GM23338 (cell line): Measurements from ENCODE around the gene CIDEA. TPM values are rescaled to one million over a fixed set of nuclear protein-coding genes. Genes with fewer than 3 reads are reported as not detected.

ENCODE experiments used
- ATAC-seq: fragments of 200-7000 bp; cut with Tn5 transposase; 3 replicates; pipeline ENCODE4 v1.9.1; 2020
- DNase-seq: peaks from one replicate; pipeline ENCODE4 v3.0.0-alpha.2; 2015; ENCODE audit warnings: low spot score
- H2AFZ ChIP-seq: fragments of 200-600 bp; sonication (generic); 2 replicates; pipeline ENCODE4 v1.8.0; 2016; ENCODE audit warnings: antibody characterized with exemption, mild to moderate bottlenecking, moderate library complexity
- H3F3A ChIP-seq: fragments of 200-600 bp; sonication (generic); replicated peaks from 2 replicates; pipeline ENCODE4 v1.8.0; 2017; ENCODE audit warnings: antibody characterized with exemption, mixed run types, low read depth
- H3K27ac ChIP-seq: fragments of 200-600 bp; sonication (generic); 2 replicates; pipeline ENCODE4 v1.6.1; 2016; ENCODE audit warnings: low read depth
- H3K27me3 ChIP-seq: fragments of 200-600 bp; sonication (generic); 2 replicates; pipeline ENCODE4 v1.8.0; 2016; ENCODE audit warnings: mild to moderate bottlenecking, mixed run types, moderate library complexity; ENCODE audit not compliant: insufficient read depth
- H3K36me3 ChIP-seq: fragments of 200-600 bp; sonication (generic); 2 replicates; pipeline ENCODE4 v1.8.0; 2016; ENCODE audit warnings: mild to moderate bottlenecking; ENCODE audit not compliant: insufficient read depth
- H3K4me1 ChIP-seq: fragments of 200-600 bp; sonication (generic); 2 replicates; pipeline ENCODE4 v1.8.0; 2016; ENCODE audit warnings: mild to moderate bottlenecking, moderate library complexity; ENCODE audit not compliant: insufficient read depth
- H3K4me2 ChIP-seq: fragments of 200-600 bp; sonication (generic); 2 replicates; pipeline ENCODE4 v1.7.1; 2017; ENCODE audit warnings: mixed run types
- H3K4me3 ChIP-seq: fragments of 200-600 bp; sonication (generic); 2 replicates; pipeline ENCODE4 v1.6.1; 2016; ENCODE audit warnings: mixed run types
- H3K79me2 ChIP-seq: fragments of 200-600 bp; sonication (generic); replicated peaks from 2 replicates; pipeline ENCODE4 v1.8.0; 2017; ENCODE audit warnings: mild to moderate bottlenecking; ENCODE audit not compliant: insufficient read depth
- H3K9me2 ChIP-seq: fragments of 200-600 bp; sonication (generic); 2 replicates; pipeline ENCODE4 v1.8.0; 2017; ENCODE audit not compliant: insufficient read depth
- H4K20me1 ChIP-seq: fragments of 200-600 bp; sonication (generic); replicated peaks from 2 replicates; pipeline ENCODE4 v1.8.0; 2017; ENCODE audit warnings: mild to moderate bottlenecking; ENCODE audit not compliant: insufficient read depth
- H3K27ac Mint-ChIP-seq: 2 replicates; pipeline ENCODE4 v1.8.0; 2020; ENCODE audit warnings: inconsistent platforms, mild to moderate bottlenecking, moderate library complexity, mixed read lengths
- H3K27me3 Mint-ChIP-seq: 3 replicates; pipeline ENCODE4 v1.8.0; 2022; ENCODE audit warnings: low read depth, mild to moderate bottlenecking, moderate library complexity, mixed read lengths, inconsistent platforms; ENCODE audit not compliant: insufficient read depth, poor library complexity
- H3K36me3 Mint-ChIP-seq: 3 replicates; pipeline ENCODE4 v1.8.0; 2021; ENCODE audit warnings: low read depth, mild to moderate bottlenecking, inconsistent platforms, moderate library complexity, mixed read lengths
- H3K4me1 Mint-ChIP-seq: 3 replicates; pipeline ENCODE4 v1.8.0; 2020; ENCODE audit warnings: mild to moderate bottlenecking, inconsistent platforms, mixed read lengths
- H3K4me3 Mint-ChIP-seq: 3 replicates; pipeline ENCODE4 v1.8.0; 2021; ENCODE audit warnings: moderate library complexity, mild to moderate bottlenecking, inconsistent platforms, mixed read lengths
- H3K9me3 Mint-ChIP-seq: 3 replicates; pipeline ENCODE4 v1.8.0; 2020; ENCODE audit warnings: moderate library complexity, mild to moderate bottlenecking, inconsistent platforms, mixed read lengths
- CTCF ChIP-seq, 2 experiments: fragments of 200-600 bp in 1 of 2; sonication (generic) in 1 of 2; conservative IDR thresholded peaks; 2 replicates each; pipeline versions ENCODE4 v1.5.1 to v1.6.1; 2016 to 2017; ENCODE audit warnings: antibody characterized with exemption in 2 of 2, low read depth in 2 of 2, mild to moderate bottlenecking in 2 of 2, moderate library complexity in 1 of 2
- ETS1 ChIP-seq: IDR thresholded peaks from 2 replicates; pipeline ENCODE4 v1.6.1; 2016; ENCODE audit warnings: antibody characterized with exemption
- EZH2 ChIP-seq: fragments of 200-600 bp; sonication (generic); IDR thresholded peaks from one replicate; pipeline ENCODE4 v1.8.0; 2017; ENCODE audit warnings: antibody characterized with exemption, mild to moderate bottlenecking, low read depth; ENCODE audit not compliant: unreplicated experiment
- EZH2phosphoT487 ChIP-seq: fragments of 200-600 bp; sonication (generic); IDR thresholded peaks from one replicate; pipeline ENCODE4 v1.8.1; 2018; ENCODE audit warnings: antibody characterized with exemption; ENCODE audit not compliant: unreplicated experiment
- NANOG ChIP-seq: IDR thresholded peaks from 2 replicates; pipeline ENCODE4 v1.6.1; 2016; ENCODE audit warnings: antibody characterized with exemption, borderline replicate concordance
- REST ChIP-seq: IDR thresholded peaks from one replicate; pipeline ENCODE4 v1.6.1; 2018; ENCODE audit warnings: antibody characterized with exemption; ENCODE audit not compliant: unreplicated experiment
- ZNF114 ChIP-seq: fragments of 250-450 bp; sonication (Bioruptor Pico); IDR thresholded peaks from 2 replicates; pipeline ENCODE4 v1.5.0; 2020; ENCODE audit warnings: mild to moderate bottlenecking, moderate library complexity
- polyA plus RNA-seq: library from polyadenylated mRNA; unstranded; fragments of >200 nt; fragmentation: Nextera tagmentation; extraction: Ambion mirVana; gene quantifications from 2 replicates; pipeline ENCODE4 v1.2.1, GENCODE V29; 2016
- total RNA-seq: library from RNA; depleted of rRNA; stranded (reverse); fragments of >200 nt; shearing (Covaris generic); gene quantifications from 2 replicates; pipeline ENCODE4 v1.2.3, GENCODE V29; 2014

Gene CIDEA
- total and polyA plus RNA-seq, 2 experiments from 2014 or later: 0.45 TPM; not detected in 1

DNA sequence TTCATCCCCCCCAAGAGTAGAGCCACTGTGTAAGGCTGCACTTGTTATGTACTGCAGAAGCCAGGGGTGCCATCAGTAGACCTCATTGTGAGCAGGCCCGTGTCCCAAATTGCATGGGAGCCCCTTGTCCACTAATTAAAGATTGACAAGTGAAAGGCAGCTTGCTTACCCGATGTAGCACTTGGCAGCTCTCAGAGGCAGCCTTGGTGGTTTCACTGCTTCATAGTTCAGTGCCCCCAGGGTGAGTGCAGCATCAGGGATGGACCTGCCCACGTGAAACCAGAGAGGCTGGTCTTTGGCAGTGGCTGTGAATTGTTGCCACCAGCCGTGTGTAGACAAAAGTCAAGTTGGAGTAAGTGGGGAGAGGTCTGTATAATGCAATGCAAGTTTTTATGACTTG, 67.2 kb downstream of the CIDEA start (continued):
- TF ChIP-seq CTCF (conservative IDR thresholded peaks at IDR 0.05; ENCODE audit: low read depth in 2 of 2) (no peak), EZH2phosphoT487 (no peak), EZH2 (no peak), ETS1 (no peak), NANOG (no peak)

GRCh38 chr18:12324991-12325725, 71.0 kb downstream of the CIDEA start:
- no peaks in the 10 kb centered on the region for H3K9me3 Mint-ChIP-seq
- Histone ChIP-seq H3K79me2 (peaks cover 38% of the 10 kb centered on the region), H4K20me1 (peaks cover 10% of the 10 kb centered on the region), H3K4me3 (no peak overlapping the region), H3K9me2 (no peaks in the 10 kb centered on the region), H3K36me3 (peaks cover 13% of the 10 kb centered on the region), H2AFZ (no peak overlapping the region), H3K4me1 (no peaks in the 10 kb centered on the region; the same call in 1 of the 2 replicates), H3K4me2 (no peak overlapping the region), H3K27ac (no peak overlapping the region), H3F3A (peaks cover 24% of the 10 kb centered on the region), H3K27me3 (no peaks in the 10 kb centered on the region)
- no peaks in the 10 kb centered on the region for H3K27me3 Mint-ChIP-seq
- no peak overlapping the region for H3K4me3 Mint-ChIP-seq
- H3K4me1 Mint-ChIP-seq: peaks cover 7% of the 10 kb centered on the region; the same call in 2 of the 3 replicates
- ATAC-seq (no peak), DNase-seq (no peak)
- TF ChIP-seq REST: no peak
- TF ChIP-seq ZNF114 (CRISPR knock-in tag): no peak
- peaks cover 74% of the 10 kb centered on the region for H3K36me3 Mint-ChIP-seq
- H3K27ac Mint-ChIP-seq: no peak overlapping the region
